ENCODE data around the gene LINC00305.

LINC00305 gene

DNA sequence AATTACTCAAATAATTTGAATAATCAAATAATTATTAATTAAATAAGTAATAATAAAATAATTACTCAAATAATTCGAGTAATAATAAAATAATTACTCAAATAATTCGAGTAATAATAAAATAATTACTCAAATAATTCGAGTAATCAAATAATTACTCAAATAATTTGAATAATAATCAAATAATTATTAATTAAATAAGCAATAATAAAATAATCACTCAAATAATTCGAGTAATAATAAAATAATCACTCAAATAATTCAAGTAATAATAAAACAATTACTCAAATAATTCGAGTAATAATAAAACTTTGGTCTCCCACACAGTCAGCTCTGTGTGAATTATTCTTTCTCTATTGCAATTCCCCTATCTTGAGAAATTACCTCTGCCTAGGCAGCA is 30.0 kb upstream of the LINC00305 start:
- TF ChIP-seq, protein P1, sequence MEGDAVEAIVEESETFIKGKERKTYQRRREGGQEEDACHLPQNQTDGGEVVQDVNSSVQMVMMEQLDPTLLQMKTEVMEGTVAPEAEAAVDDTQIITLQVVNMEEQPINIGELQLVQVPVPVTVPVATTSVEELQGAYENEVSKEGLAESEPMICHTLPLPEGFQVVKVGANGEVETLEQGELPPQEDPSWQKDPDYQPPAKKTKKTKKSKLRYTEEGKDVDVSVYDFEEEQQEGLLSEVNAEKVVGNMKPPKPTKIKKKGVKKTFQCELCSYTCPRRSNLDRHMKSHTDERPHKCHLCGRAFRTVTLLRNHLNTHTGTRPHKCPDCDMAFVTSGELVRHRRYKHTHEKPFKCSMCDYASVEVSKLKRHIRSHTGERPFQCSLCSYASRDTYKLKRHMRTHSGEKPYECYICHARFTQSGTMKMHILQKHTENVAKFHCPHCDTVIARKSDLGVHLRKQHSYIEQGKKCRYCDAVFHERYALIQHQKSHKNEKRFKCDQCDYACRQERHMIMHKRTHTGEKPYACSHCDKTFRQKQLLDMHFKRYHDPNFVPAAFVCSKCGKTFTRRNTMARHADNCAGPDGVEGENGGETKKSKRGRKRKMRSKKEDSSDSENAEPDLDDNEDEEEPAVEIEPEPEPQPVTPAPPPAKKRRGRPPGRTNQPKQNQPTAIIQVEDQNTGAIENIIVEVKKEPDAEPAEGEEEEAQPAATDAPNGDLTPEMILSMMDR (IDR thresholded peaks at IDR 0.05; ENCODE audit: insufficient read depth, low read depth, low read length, missing control alignments), result no peak
- no peak overlapping the region for H3K4me3 ChIP-seq (ENCODE audit: low read depth, low read length)
- no peak for DNase-seq (ENCODE audit: low read depth)

DNA sequence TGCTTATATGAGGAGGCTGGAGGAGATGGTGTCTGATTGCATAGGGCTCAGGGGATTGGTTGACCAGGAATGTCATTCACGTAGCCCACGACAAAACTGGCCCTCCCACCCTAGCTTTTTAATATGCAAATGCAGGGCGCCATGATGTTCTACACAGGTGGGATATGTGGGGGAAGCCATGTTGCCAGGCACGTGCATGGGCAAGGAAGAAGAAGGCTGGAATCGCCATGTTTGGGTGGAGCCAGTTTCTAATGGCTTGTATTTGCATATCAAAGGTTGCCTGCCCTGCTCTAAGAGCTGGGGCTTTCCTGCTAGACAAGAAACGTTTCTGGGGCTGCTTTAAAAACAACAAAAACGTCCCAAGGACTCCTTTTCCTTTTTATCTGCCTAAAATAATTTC is 26.5 kb upstream of the LINC00305 start:
- H3K4me3 ChIP-seq (ENCODE audit: low read depth, low read length), result no peak overlapping the region
- TF ChIP-seq, protein P1 (IDR thresholded peaks at IDR 0.05; ENCODE audit: insufficient read depth, low read depth, low read length, missing control alignments), result no peak
- DNase-seq (ENCODE audit: low read depth), result peak; percentile 5

DNA sequence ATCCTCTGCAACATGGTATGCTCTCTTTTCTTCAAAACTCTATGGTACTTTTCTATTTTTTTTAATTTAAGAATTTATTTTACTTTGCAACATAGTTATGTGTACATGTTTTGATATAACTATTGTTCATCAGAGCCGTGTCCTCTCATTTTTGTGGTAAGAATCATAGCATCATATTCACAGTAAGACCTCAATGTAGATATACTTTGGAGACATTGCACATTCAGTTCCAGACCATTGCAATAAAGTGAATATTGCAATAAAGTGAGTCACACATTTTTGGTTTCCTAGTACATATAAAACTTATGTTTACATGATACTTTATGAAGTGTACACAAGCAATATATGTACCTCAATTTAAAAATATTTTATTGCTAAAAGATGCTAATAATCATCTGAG is 22.7 kb upstream of the LINC00305 start:
- TF ChIP-seq, protein P1 (IDR thresholded peaks at IDR 0.05; ENCODE audit: insufficient read depth, low read depth, low read length, missing control alignments), result no peak
- DNase-seq (ENCODE audit: low read depth), result no peak
- H3K4me3 ChIP-seq (ENCODE audit: low read depth, low read length), result no peak overlapping the region

DNA sequence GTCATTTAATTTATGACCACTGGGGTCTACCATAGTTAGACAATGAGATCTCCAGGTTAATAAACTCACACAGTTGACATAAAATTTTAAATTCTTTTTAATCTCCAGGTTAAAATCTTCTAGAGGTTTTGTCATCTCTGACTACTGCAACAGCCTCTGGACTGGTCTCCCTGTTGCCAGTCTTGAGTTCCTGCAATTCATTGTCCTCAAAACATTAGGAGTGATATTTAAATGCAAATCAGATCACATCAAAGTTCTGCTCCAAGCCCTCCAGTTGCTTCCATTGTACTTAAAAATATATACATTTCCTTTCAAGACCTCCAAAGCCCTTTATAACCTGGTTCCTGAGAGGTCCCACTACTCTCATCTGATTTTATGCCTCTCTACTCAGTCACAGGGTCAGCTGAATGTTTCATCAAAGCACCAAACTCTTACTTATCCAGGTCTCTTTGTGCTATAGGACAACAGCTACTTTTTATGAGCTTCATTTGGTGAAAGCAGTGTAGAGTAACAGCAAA is 18.6 kb upstream of the LINC00305 start:
- no peak for DNase-seq (ENCODE audit: low read depth)
- TF ChIP-seq, protein P1 (IDR thresholded peaks at IDR 0.05; ENCODE audit: insufficient read depth, low read depth, low read length, missing control alignments), result no peak
- H3K4me3 ChIP-seq (ENCODE audit: low read depth, low read length), result no peak overlapping the region

DNA sequence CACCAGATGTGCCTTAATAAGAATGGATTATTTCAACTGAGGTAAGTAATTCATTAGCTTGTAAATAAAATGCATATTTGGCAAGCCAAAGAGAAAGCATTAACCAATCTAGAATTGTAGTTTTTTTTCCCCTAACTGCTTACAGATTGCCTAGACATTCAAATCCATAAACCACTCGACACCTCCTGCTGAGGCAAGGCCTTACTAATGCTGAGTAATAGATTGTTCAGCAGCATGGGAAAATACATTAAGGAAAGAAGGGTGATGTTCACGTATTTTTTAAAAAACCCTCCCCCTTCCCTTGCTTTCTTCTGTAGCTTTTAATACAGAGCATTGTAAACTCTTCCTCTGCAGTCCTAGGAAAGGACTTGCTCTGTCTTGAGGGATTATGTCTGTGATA is 17.0 kb upstream of the LINC00305 start:
- H3K4me3 ChIP-seq (ENCODE audit: low read depth, low read length), result no peak overlapping the region
- no peak for DNase-seq (ENCODE audit: low read depth)
- TF ChIP-seq, protein P1 (IDR thresholded peaks at IDR 0.05; ENCODE audit: insufficient read depth, low read depth, low read length, missing control alignments), result no peak

DNA sequence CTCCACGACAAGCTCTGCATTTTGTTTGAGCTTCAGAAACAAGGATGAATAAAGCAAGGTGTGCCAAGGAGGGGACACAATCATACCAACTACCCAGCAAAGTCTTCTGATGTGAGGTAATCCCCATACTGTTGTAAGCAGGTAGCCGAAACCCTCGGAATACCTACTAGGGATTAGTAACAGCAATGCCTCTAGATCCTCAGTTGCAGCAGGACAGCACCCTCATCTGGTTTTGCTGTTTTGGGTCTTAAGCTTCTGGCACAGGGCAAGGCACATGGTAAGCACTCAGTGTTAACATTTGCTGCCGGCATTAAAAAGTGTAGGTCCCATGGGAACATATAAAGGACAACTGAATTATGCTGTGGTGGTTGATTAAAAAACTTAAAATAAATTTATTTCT is 16.0 kb upstream of the LINC00305 start:
- TF ChIP-seq, protein P1 (IDR thresholded peaks at IDR 0.05; ENCODE audit: insufficient read depth, low read depth, low read length, missing control alignments), result no peak
- DNase-seq (ENCODE audit: low read depth), result no peak
- H3K4me3 ChIP-seq (ENCODE audit: low read depth, low read length), result no peak overlapping the region

DNA sequence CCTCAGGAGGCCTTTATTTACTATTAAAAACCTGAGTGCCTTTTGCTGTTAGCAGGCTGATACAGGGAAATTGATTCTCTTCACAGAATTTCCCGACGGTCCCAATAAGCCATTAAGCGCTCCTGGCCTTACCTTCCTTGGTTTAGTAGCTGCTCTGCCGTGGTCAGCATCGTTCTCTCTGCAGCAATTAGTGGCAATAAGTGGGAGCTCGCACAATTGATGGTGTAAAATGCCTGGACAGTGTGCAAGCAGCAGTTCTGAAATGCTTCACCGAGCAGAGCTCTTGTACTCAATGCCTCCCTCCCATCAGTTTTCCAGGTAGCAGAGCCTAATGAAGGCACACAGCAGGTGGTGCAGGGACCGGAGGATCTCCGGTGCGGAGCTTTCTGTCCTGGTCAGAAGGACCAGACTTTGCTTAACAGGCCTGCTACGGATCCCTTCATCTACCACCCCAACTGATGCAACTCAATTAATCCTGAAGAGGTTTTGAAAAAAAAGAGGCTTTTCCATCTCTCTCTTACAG is 1.1 kb upstream of the LINC00305 start:
- TF ChIP-seq, protein P1 (IDR thresholded peaks at IDR 0.05; ENCODE audit: insufficient read depth, low read depth, low read length, missing control alignments), result no peak
- H3K4me3 ChIP-seq (ENCODE audit: low read depth, low read length), result no peak overlapping the region
- DNase-seq (ENCODE audit: low read depth), result no peak
